SK-N-SH (cell line): ENCODE data around the gene LMO3. TPM values are rescaled to one million over a fixed set of nuclear protein-coding genes. Genes with fewer than 3 reads are reported as not detected.

ENCODE experiments used
- CTCF ChIA-PET: fragments of 300-600, 350-600 bp; formaldehyde crosslinking; extraction: SDS; loops from one replicate; lab custom pipeline; 2021; lab: Yijun Ruan, JAX
- POLR2A ChIA-PET: fragments of 350-600 bp; sonication (Branson Sonifier 250); formaldehyde crosslinking; extraction: SDS; loops from one replicate; lab custom pipeline; 2020; ENCODE audit warnings: antibody characterized with exemption, inconsistent platforms; lab: Yijun Ruan, JAX
- DNase-seq: peaks from one replicate; pipeline ENCODE4 v3.0.0; 2012
- H2AFZ ChIP-seq: fragments of 200-600 bp; sonication (generic); 2 replicates; pipeline ENCODE4 v1.8.1; 2016; ENCODE audit warnings: antibody characterized with exemption, mild to moderate bottlenecking, low read depth
- H3F3A ChIP-seq: fragments of 200-600 bp; sonication (generic); replicated peaks from 2 replicates; pipeline ENCODE3; 2016; ENCODE audit warnings: antibody characterized with exemption, mild to moderate bottlenecking; ENCODE audit not compliant: insufficient read depth
- H3K27ac ChIP-seq, 2 experiments: fragments of 200-500 bp in 1 of 2; fragments of 200-600 bp in 1 of 2; sonication (Bioruptor generic) in 1 of 2; sonication (generic), shearing (Covaris generic) in 1 of 2; 2 replicates each; pipeline versions ENCODE4 v1.5.1 to v1.6.1; 2014 to 2016; ENCODE audit warnings: low read depth in 2 of 2, inconsistent platforms in 1 of 2, low read length in 1 of 2, mild to moderate bottlenecking in 1 of 2, mixed read lengths in 1 of 2
- H3K27me3 ChIP-seq: fragments of 200-600 bp; sonication (generic), shearing (Covaris generic); 2 replicates; pipeline ENCODE4 v1.6.1; 2016; ENCODE audit warnings: mixed run types; ENCODE audit not compliant: insufficient read depth
- H3K36me3 ChIP-seq, 2 experiments: fragments of 200-500 bp in 1 of 2; fragments of 200-600 bp in 1 of 2; sonication (Bioruptor generic) in 1 of 2; sonication (generic) in 1 of 2; replicated peaks in 1 of 2; 2 replicates each; pipeline versions ENCODE3 to v1.5.1; 2014 to 2016; ENCODE audit warnings: low read length in 1 of 2, mild to moderate bottlenecking in 1 of 2; ENCODE audit not compliant: insufficient read depth in 2 of 2, control insufficient read depth in 1 of 2
- H3K4me1 ChIP-seq, 2 experiments: fragments of 200-500 bp in 1 of 2; fragments of 200-600 bp in 1 of 2; sonication (Bioruptor generic) in 1 of 2; sonication (generic), shearing (Covaris generic) in 1 of 2; 2 replicates each; pipeline versions ENCODE4 v1.5.1 to v1.6.1; 2014 to 2016; ENCODE audit warnings: low read depth in 1 of 2, low read length in 1 of 2, mixed run types in 1 of 2; ENCODE audit not compliant: insufficient read depth in 2 of 2, control insufficient read depth in 1 of 2
- H3K4me2 ChIP-seq: fragments of 200-600 bp; sonication (generic), shearing (Covaris generic); 2 replicates; pipeline ENCODE4 v1.6.1; 2017; ENCODE audit warnings: mixed run types
- H3K4me3 ChIP-seq, 2 experiments: fragments of 200-500 bp in 1 of 2; fragments of 200-600 bp in 1 of 2; sonication (Bioruptor generic) in 1 of 2; sonication (generic), shearing (Covaris generic) in 1 of 2; 2 replicates each; pipeline versions ENCODE4 v1.5.1 to v1.8.1; 2014 to 2016; ENCODE audit warnings: low read depth in 2 of 2, inconsistent platforms in 1 of 2, low read length in 1 of 2, mild to moderate bottlenecking in 1 of 2, mixed read lengths in 1 of 2, moderate library complexity in 1 of 2
- H3K79me2 ChIP-seq: fragments of 200-600 bp; sonication (generic); 2 replicates; pipeline ENCODE4 v1.8.1; 2017; ENCODE audit warnings: mild to moderate bottlenecking; ENCODE audit not compliant: insufficient read depth
- H3K9ac ChIP-seq: fragments of 200-600 bp; sonication (generic); 2 replicates; pipeline ENCODE4 v1.6.1; 2017; ENCODE audit warnings: mixed run types
- H3K9me2 ChIP-seq: fragments of 200-600 bp; sonication (generic); 2 replicates; pipeline ENCODE4 v1.6.1; 2017; ENCODE audit warnings: mixed run types
- H3K9me3 ChIP-seq: fragments of 200-600 bp; sonication (generic); 2 replicates; pipeline ENCODE4 v1.6.1; 2017; ENCODE audit warnings: mixed run types, mild to moderate bottlenecking, moderate library complexity
- H4K20me1 ChIP-seq: fragments of 200-600 bp; sonication (generic); 2 replicates; pipeline ENCODE4 v1.6.1; 2017; ENCODE audit warnings: mild to moderate bottlenecking, mixed run types; ENCODE audit not compliant: insufficient read depth
- CHD2 ChIP-seq: fragments of 150-350 bp; IDR thresholded peaks from 2 replicates; pipeline ENCODE4 v1.6.1; 2018; ENCODE audit warnings: low read length; ENCODE audit not compliant: partially characterized antibody
- ELF1 ChIP-seq: IDR thresholded peaks from 2 replicates; pipeline ENCODE4 v1.4.0; 2012
- EP300 ChIP-seq, 2 experiments: IDR thresholded peaks; 2 replicates each; pipeline versions ENCODE4 v1.4.0 to v1.6.1; 2012; ENCODE audit warnings: borderline replicate concordance in 1 of 2, low read depth in 1 of 2, low read length in 1 of 2
- FOSL2 ChIP-seq: IDR thresholded peaks from 2 replicates; pipeline ENCODE4 v1.4.0; 2012; ENCODE audit warnings: low read depth, mild to moderate bottlenecking, moderate library complexity, borderline replicate concordance
- FOXJ3 ChIP-seq: sonication (generic); formaldehyde crosslinking; IDR thresholded peaks from 2 replicates; pipeline ENCODE4 v1.5.1; 2020; ENCODE audit warnings: mild to moderate bottlenecking, missing genetic modification reagents
- MEF2A ChIP-seq: IDR thresholded peaks from 2 replicates; pipeline ENCODE4 v1.4.0; 2012; ENCODE audit warnings: low read depth, borderline replicate concordance
- NFIC ChIP-seq: IDR thresholded peaks from 2 replicates; pipeline ENCODE4 v1.4.0; 2012; ENCODE audit warnings: borderline replicate concordance
- POLR2AphosphoS5 ChIP-seq: IDR thresholded peaks from 2 replicates; pipeline ENCODE4 v1.6.1; 2012; ENCODE audit warnings: low read depth, low read length
- RAD21 ChIP-seq: IDR thresholded peaks from 2 replicates; pipeline ENCODE4 v1.6.1; 2012; ENCODE audit warnings: mild to moderate bottlenecking, low read length
- RFX5 ChIP-seq: IDR thresholded peaks from 2 replicates; pipeline ENCODE4 v1.6.1; 2012; ENCODE audit warnings: mild to moderate bottlenecking, improper control_type of control experiment, low read length
- RXRA ChIP-seq: IDR thresholded peaks from 2 replicates; pipeline ENCODE4 v1.4.0; 2012; ENCODE audit warnings: low read depth, mild to moderate bottlenecking, borderline replicate concordance
- SIN3A ChIP-seq: IDR thresholded peaks from 2 replicates; pipeline ENCODE4 v1.6.1; 2012; ENCODE audit warnings: low read depth, mild to moderate bottlenecking, low read length, moderate library complexity, borderline replicate concordance
- SMC3 ChIP-seq: IDR thresholded peaks from 2 replicates; pipeline ENCODE4 v1.6.1; 2012; ENCODE audit warnings: low read depth, low read length, improper control_type of control experiment
- TEAD4 ChIP-seq: IDR thresholded peaks from 2 replicates; pipeline ENCODE4 v1.4.0; 2012; ENCODE audit warnings: mild to moderate bottlenecking, borderline replicate concordance; ENCODE audit not compliant: insufficient read depth
- YY1 ChIP-seq: IDR thresholded peaks from 2 replicates; pipeline ENCODE4 v1.4.0; 2012; ENCODE audit warnings: low read depth, mild to moderate bottlenecking
- WGBS: methylation state at CpG from one replicate; pipeline ENCODE4 v1.1.6; 2017; ENCODE audit warnings: low lambda C conversion rate; 5-methylcytosine and 5-hydroxymethylcytosine counted together
- polyA plus RNA-seq, 3 experiments: library from polyadenylated mRNA; depleted of rRNA; stranded (reverse); fragments of >200 nt; gene quantifications; 2 replicates each; pipeline ENCODE4 v1.2.3, GENCODE V29; 2012
- TF ChIP-seq, protein P1 (sequence below): IDR thresholded peaks from 2 replicates; pipeline ENCODE4 v1.6.1; 2012; ENCODE audit warnings: mild to moderate bottlenecking, low read depth, low read length, moderate library complexity
- TF ChIP-seq, protein P2 (sequence below): fragments of 150-350 bp; IDR thresholded peaks from 2 replicates; pipeline ENCODE4 v1.6.1; 2016; ENCODE audit warnings: mild to moderate bottlenecking, low read depth, low read length
- TF ChIP-seq, protein P3 (sequence below): IDR thresholded peaks from 2 replicates; pipeline ENCODE4; 2012
- TF ChIP-seq, protein P4 (sequence below): IDR thresholded peaks from 2 replicates; pipeline ENCODE4 v1.4.0; 2012; ENCODE audit warnings: low read depth, borderline replicate concordance
- TF ChIP-seq, protein P5 (sequence below): fragments of 150-350 bp; IDR thresholded peaks from 2 replicates; pipeline ENCODE4 v1.6.1; 2017; ENCODE audit warnings: antibody characterized with exemption, low read length, low read depth, borderline replicate concordance

LMO3 gene
- polyA plus RNA-seq, 1 of the 3 experiments (the other 2 are of a cell fraction) = not detected

DNA sequence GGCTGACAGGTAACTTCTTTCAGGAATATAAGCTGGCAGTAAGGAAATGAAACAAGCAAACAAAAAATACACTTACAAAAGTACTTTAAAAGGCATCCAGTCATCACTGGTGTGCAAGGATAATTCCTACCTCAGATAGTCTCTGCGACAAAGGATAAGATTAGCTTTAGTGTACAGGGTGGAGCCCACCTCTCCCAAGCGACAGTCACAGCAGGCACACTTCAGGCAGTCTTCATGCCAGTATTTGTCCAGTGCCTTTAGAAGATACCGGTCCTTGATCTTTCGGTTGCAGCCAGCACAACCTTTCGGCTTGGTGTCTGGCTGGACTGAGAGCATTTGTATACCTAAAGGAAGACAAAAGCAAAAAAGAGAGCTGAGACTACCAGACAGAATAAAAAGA, 5.4 kb downstream of the LMO3 start:
- no peaks in the 10 kb centered on the region for H3K27me3 ChIP-seq
- H3K9me3 ChIP-seq = no peaks in the 10 kb centered on the region
- WGBS = 60% methylated on average over 5 of the region's 5 CpGs
- no peak for DNase-seq
- no peaks in the 10 kb centered on the region for H3K36me3 ChIP-seq
- no peaks in the 10 kb centered on the region for H3K9me2 ChIP-seq
- no peak overlapping the region for H3K9ac ChIP-seq
- CTCF ChIA-PET = no interaction called here
- no peaks in the 10 kb centered on the region for H3F3A ChIP-seq
- H3K79me2 ChIP-seq = no peaks in the 10 kb centered on the region
- POLR2A ChIA-PET = no interaction called here
- H2AFZ ChIP-seq = no peak overlapping the region
- no peak overlapping the region for H3K27ac ChIP-seq
- no peaks in the 10 kb centered on the region for H4K20me1 ChIP-seq
- H3K4me1 ChIP-seq = peaks cover 0 to 15% of the 10 kb centered on the region in 2 experiments; a peak in 2 of 4 replicates
- H3K4me3 ChIP-seq = no peak overlapping the region
- no peak overlapping the region for H3K4me2 ChIP-seq
- TF ChIP-seq, protein P1, sequence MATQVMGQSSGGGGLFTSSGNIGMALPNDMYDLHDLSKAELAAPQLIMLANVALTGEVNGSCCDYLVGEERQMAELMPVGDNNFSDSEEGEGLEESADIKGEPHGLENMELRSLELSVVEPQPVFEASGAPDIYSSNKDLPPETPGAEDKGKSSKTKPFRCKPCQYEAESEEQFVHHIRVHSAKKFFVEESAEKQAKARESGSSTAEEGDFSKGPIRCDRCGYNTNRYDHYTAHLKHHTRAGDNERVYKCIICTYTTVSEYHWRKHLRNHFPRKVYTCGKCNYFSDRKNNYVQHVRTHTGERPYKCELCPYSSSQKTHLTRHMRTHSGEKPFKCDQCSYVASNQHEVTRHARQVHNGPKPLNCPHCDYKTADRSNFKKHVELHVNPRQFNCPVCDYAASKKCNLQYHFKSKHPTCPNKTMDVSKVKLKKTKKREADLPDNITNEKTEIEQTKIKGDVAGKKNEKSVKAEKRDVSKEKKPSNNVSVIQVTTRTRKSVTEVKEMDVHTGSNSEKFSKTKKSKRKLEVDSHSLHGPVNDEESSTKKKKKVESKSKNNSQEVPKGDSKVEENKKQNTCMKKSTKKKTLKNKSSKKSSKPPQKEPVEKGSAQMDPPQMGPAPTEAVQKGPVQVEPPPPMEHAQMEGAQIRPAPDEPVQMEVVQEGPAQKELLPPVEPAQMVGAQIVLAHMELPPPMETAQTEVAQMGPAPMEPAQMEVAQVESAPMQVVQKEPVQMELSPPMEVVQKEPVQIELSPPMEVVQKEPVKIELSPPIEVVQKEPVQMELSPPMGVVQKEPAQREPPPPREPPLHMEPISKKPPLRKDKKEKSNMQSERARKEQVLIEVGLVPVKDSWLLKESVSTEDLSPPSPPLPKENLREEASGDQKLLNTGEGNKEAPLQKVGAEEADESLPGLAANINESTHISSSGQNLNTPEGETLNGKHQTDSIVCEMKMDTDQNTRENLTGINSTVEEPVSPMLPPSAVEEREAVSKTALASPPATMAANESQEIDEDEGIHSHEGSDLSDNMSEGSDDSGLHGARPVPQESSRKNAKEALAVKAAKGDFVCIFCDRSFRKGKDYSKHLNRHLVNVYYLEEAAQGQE = no peak
- no peak for TF ChIP-seq ELF1
- TF ChIP-seq, protein P2, sequence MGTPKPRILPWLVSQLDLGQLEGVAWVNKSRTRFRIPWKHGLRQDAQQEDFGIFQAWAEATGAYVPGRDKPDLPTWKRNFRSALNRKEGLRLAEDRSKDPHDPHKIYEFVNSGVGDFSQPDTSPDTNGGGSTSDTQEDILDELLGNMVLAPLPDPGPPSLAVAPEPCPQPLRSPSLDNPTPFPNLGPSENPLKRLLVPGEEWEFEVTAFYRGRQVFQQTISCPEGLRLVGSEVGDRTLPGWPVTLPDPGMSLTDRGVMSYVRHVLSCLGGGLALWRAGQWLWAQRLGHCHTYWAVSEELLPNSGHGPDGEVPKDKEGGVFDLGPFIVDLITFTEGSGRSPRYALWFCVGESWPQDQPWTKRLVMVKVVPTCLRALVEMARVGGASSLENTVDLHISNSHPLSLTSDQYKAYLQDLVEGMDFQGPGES = no peak
- no peak for TF ChIP-seq RXRA
- TF ChIP-seq RAD21 = no peak
- TF ChIP-seq NFIC = no peak
- no peak for TF ChIP-seq SIN3A
- TF ChIP-seq FOSL2 = no peak
- no peak for TF ChIP-seq RFX5

DNA sequence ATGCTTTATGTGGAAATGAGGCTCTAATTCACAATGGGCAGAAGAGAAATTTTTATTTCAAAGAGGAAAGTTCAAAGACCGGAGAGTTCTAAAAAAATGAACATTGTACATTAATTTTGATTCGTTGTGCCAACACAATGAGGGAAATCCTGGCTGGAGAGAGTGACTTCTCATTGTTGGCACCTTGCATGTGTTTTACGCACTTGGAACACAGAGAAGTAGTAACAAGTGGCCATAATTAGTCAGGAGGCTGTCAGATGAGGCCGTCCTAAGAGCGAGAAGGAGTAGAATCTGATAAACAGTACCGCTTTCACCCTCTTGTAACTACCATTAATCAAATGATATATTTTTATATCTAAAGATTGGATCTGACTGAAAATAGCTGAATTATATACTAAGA, 6.9 kb downstream of the LMO3 start:
- no peaks in the 10 kb centered on the region for H3K27me3 ChIP-seq
- H3K79me2 ChIP-seq = no peaks in the 10 kb centered on the region
- H4K20me1 ChIP-seq = no peaks in the 10 kb centered on the region
- CTCF ChIA-PET = interaction anchor here (0.8 kb wide), 2 partner anchors 12 to 197 kb away, joined by 3 read pairs; no protein-coding TSS in a partner anchor
- no peak for DNase-seq
- 0 out of 2 replicates have a peak, but pooled peaks cover 4% of the 10 kb centered on the region for H3K9me2 ChIP-seq
- H3K9me3 ChIP-seq = no peaks in the 10 kb centered on the region
- H3F3A ChIP-seq = no peaks in the 10 kb centered on the region
- POLR2A ChIA-PET = no interaction called here
- H3K9ac ChIP-seq = no peak overlapping the region
- no peak overlapping the region for H3K4me3 ChIP-seq
- peaks cover 0 to 2% of the 10 kb centered on the region in 2 experiments; a peak in 1 of 4 replicates for H3K4me1 ChIP-seq
- H3K27ac ChIP-seq = no peak overlapping the region
- no peak overlapping the region for H2AFZ ChIP-seq
- H3K36me3 ChIP-seq = no peaks in the 10 kb centered on the region
- no peak overlapping the region for H3K4me2 ChIP-seq
- 48% methylated on average over 6 of the region's 6 CpGs for WGBS
- TF ChIP-seq YY1 (no peak), SMC3 (no peak), RAD21 (no peak), SIN3A (no peak), FOXJ3 (no peak), MEF2A (no peak), TEAD4 (no peak), EP300 (IDR thresholded peaks at IDR 0.05; ENCODE audit: borderline replicate concordance in 1 of 2, low read depth in 1 of 2, low read length in 1 of 2) (no peak), CHD2 (no peak), POLR2AphosphoS5 (no peak)
- TF ChIP-seq, protein P2 = no peak
- TF ChIP-seq, protein P3, sequence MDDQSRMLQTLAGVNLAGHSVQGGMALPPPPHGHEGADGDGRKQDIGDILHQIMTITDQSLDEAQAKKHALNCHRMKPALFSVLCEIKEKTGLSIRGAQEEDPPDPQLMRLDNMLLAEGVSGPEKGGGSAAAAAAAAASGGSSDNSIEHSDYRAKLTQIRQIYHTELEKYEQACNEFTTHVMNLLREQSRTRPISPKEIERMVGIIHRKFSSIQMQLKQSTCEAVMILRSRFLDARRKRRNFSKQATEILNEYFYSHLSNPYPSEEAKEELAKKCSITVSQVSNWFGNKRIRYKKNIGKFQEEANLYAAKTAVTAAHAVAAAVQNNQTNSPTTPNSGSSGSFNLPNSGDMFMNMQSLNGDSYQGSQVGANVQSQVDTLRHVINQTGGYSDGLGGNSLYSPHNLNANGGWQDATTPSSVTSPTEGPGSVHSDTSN = no peak
- TF ChIP-seq, protein P4, sequence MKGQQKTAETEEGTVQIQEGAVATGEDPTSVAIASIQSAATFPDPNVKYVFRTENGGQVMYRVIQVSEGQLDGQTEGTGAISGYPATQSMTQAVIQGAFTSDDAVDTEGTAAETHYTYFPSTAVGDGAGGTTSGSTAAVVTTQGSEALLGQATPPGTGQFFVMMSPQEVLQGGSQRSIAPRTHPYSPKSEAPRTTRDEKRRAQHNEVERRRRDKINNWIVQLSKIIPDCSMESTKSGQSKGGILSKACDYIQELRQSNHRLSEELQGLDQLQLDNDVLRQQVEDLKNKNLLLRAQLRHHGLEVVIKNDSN = no peak
- TF ChIP-seq, protein P5, sequence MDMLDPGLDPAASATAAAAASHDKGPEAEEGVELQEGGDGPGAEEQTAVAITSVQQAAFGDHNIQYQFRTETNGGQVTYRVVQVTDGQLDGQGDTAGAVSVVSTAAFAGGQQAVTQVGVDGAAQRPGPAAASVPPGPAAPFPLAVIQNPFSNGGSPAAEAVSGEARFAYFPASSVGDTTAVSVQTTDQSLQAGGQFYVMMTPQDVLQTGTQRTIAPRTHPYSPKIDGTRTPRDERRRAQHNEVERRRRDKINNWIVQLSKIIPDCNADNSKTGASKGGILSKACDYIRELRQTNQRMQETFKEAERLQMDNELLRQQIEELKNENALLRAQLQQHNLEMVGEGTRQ = no peak
